Natural killer cell (primary cell): Measurements from ENCODE around the gene FCRL5. TPM values are rescaled to one million over a fixed set of nuclear protein-coding genes. Genes with fewer than 3 reads are reported as not detected.

Source experiments
- ATAC-seq, 3 donors: fragments of 150-1000 bp in 2 of 3; fragments of 200-7000 bp in 1 of 3; cut with Tn5 transposase; 1 replicate in 1 of 3; 2 replicates in 2 of 3; pipeline ENCODE4 v1.10.0; 2021; ENCODE audit warnings: mild to moderate bottlenecking in 2 of 3, moderate library complexity in 2 of 3
- DNase-seq, 2 donors: peaks; one replicate each; pipeline versions ENCODE4 v3.0.0 to v3.0.0-alpha.2; 2013 to 2021; ENCODE audit warnings: mixed read lengths in 1 of 2
- H3K27ac ChIP-seq: one replicate; pipeline ENCODE4 v1.5.1; 2013; ENCODE audit warnings: mild to moderate bottlenecking, low read length
- H3K27me3 ChIP-seq: one replicate; pipeline ENCODE4 v1.6.1; 2013; ENCODE audit warnings: low read length; ENCODE audit not compliant: control insufficient read depth, insufficient read depth
- H3K36me3 ChIP-seq: one replicate; pipeline ENCODE4 v1.6.1; 2013; ENCODE audit warnings: low read length; ENCODE audit not compliant: control insufficient read depth, insufficient read depth
- H3K4me1 ChIP-seq: one replicate; pipeline ENCODE4 v1.6.1; 2013; ENCODE audit warnings: low read length; ENCODE audit not compliant: control insufficient read depth, insufficient read depth
- H3K4me3 ChIP-seq: one replicate; pipeline ENCODE4 v1.5.1; 2013; ENCODE audit warnings: low read length
- H3K9me3 ChIP-seq: one replicate; pipeline ENCODE4 v1.6.1; 2013; ENCODE audit warnings: low read length; ENCODE audit not compliant: control insufficient read depth, insufficient read depth
- H3K27ac Mint-ChIP-seq, 2 donors: one replicate each; pipeline ENCODE4 v1.8.0; 2022; ENCODE audit warnings: mild to moderate bottlenecking in 2 of 2, mixed read lengths in 2 of 2, moderate library complexity in 1 of 2
- H3K27me3 Mint-ChIP-seq, 2 donors: one replicate each; pipeline ENCODE4 v1.8.0; 2022; ENCODE audit warnings: low read depth in 2 of 2, mixed read lengths in 2 of 2
- H3K36me3 Mint-ChIP-seq: one replicate; pipeline ENCODE4 v1.8.0; 2022; ENCODE audit warnings: mixed read lengths
- H3K4me1 Mint-ChIP-seq, 2 donors: one replicate each; pipeline ENCODE4 v1.8.0; 2022; ENCODE audit warnings: mixed read lengths in 2 of 2
- H3K4me3 Mint-ChIP-seq: one replicate; pipeline ENCODE4 v1.8.0; 2022; ENCODE audit warnings: mild to moderate bottlenecking, moderate library complexity, mixed read lengths
- H3K9me3 Mint-ChIP-seq, 2 donors: one replicate each; pipeline ENCODE4 v1.8.0; 2022; ENCODE audit warnings: mixed read lengths in 2 of 2
- CTCF ChIP-seq: fragments of 200-600 bp; IDR thresholded peaks from one replicate; pipeline ENCODE4 v1.8.0; 2022; ENCODE audit warnings: antibody characterized with exemption
- WGBS: methylation state at CpG from one replicate; pipeline ENCODE4 v1.1.7; 2013; ENCODE audit warnings: missing lambda C conversion rate; ENCODE audit not compliant: insufficient coverage; 5-methylcytosine and 5-hydroxymethylcytosine counted together
- intact Hi-C: fragments of 100-400 bp; cut with micrococcal nuclease; formaldehyde crosslinking; loops from one replicate; pipeline ENCODE4 v1.14.2; 2022
- total RNA-seq, 4 donors: library from RNA; stranded (reverse); fragments of 120-200 nt in 1 of 4; gene quantifications; one replicate each; pipeline versions ENCODE4 v1.2.3 to v1.2.4, GENCODE V29; 2013 to 2022

The FCRL5 gene
- total RNA-seq, 3 donors from 2014 or later (not counting 1 experiment from before 2014, with no cell fraction given): 0.23 to 3.6 (median 0.54) TPM

- no peak overlapping the region for H3K27ac Mint-ChIP-seq
- H3K27me3 ChIP-seq: no peaks in the 10 kb centered on the region
- H3K9me3 Mint-ChIP-seq: no peaks in the 10 kb centered on the region
- H3K36me3 ChIP-seq: no peaks in the 10 kb centered on the region
- no peak overlapping the region for H3K4me3 Mint-ChIP-seq
- H3K27ac ChIP-seq: no peak overlapping the region
- H3K27me3 Mint-ChIP-seq: peaks cover 4 to 11% of the 10 kb centered on the region in 2 donors
- no peak overlapping the region for H3K4me3 ChIP-seq
- 62% methylated on average over 4 of the region's 4 CpGs for WGBS
- no peaks in the 10 kb centered on the region for H3K9me3 ChIP-seq
- no peaks in the 10 kb centered on the region for H3K4me1 ChIP-seq
- DNase-seq (no peak), ATAC-seq (no peak)
- no peaks in the 10 kb centered on the region for H3K36me3 Mint-ChIP-seq
- intact Hi-C loops: no loop called here
- H3K4me1 Mint-ChIP-seq: peaks cover 0 to 5% of the 10 kb centered on the region in 2 donors
- no peak for TF ChIP-seq CTCF
Observed at GRCh38 chr1:157469752-157470675, 82.3 kb downstream of the FCRL5 start.

- DNase-seq: no peak
- Histone ChIP-seq H3K4me1 (no peaks in the 10 kb centered on the region), H3K27me3 (no peaks in the 10 kb centered on the region), H3K4me3 (no peak overlapping the region), H3K27ac (no peak overlapping the region), H3K9me3 (no peaks in the 10 kb centered on the region), H3K36me3 (no peaks in the 10 kb centered on the region)
- Mint-ChIP-seq H3K36me3 (no peaks in the 10 kb centered on the region), H3K4me3 (no peak overlapping the region), H3K9me3 (no peaks in the 10 kb centered on the region), H3K27me3 (peaks cover 4 to 13% of the 10 kb centered on the region in 2 donors), H3K4me1 (peaks cover 0 to 5% of the 10 kb centered on the region in 2 donors), H3K27ac (no peak overlapping the region)
- intact Hi-C loops: no loop called here
- WGBS: 84% methylated on average over 3 of the region's 3 CpGs
- no peak for TF ChIP-seq CTCF
- ATAC-seq: no peak
Observed at GRCh38 chr1:157469300-157469699, 83.0 kb downstream of the FCRL5 start.

- Histone ChIP-seq H3K36me3 (no peaks in the 10 kb centered on the region), H3K27ac (no peak overlapping the region), H3K9me3 (no peaks in the 10 kb centered on the region), H3K4me1 (no peaks in the 10 kb centered on the region), H3K27me3 (no peaks in the 10 kb centered on the region), H3K4me3 (no peak overlapping the region)
- Mint-ChIP-seq H3K9me3 (no peaks in the 10 kb centered on the region), H3K36me3 (no peaks in the 10 kb centered on the region), H3K27ac (no peak overlapping the region), H3K27me3 (peaks cover 4 to 9% of the 10 kb centered on the region in 2 donors), H3K4me1 (no peaks in the 10 kb centered on the region), H3K4me3 (no peak overlapping the region)
- no peak for TF ChIP-seq CTCF
- ATAC-seq: no peak
- intact Hi-C loops: no loop called here
- WGBS: 52% methylated on average over 4 of the region's 5 CpGs
- no peak for DNase-seq
Observed at GRCh38 chr1:157466011-157466410, 86.3 kb downstream of the FCRL5 start.

Other genes with a start within 250 kb of the FCRL5 start
- not detected for gene FCRL4, start 45.6 kb upstream of the FCRL5 start, total RNA-seq
- 100 to 1,000 TPM in 1 of 3 donors, 10 to 100 TPM in 2; 69.8 to 117 (median 83.8) TPM for gene FCRL3, start 148.3 kb upstream of the FCRL5 start, total RNA-seq
- 1 to 10 TPM in 1 of 3 donors, under 1 TPM in 2; 0.49 to 1.1 (median 0.88) TPM for gene FCRL2, start 224.6 kb upstream of the FCRL5 start, total RNA-seq